ENCODE measurements around the gene MACROH2A2. TPM values are rescaled to one million over a fixed set of nuclear protein-coding genes. Genes with fewer than 3 reads are reported as not detected.

MACROH2A2 gene
- total and polyA plus RNA-seq, 5 donors = 11.5 to 14.7 (median 13.7) TPM

- intact Hi-C loops (cut with DNase I) = no loop called here
- Histone ChIP-seq H3K4me3 (ENCODE audit: low read length) (no peak overlapping the region), H3K27me3 (ENCODE audit: control insufficient read depth, insufficient read depth) (no peaks in the 10 kb centered on the region), H3K4me1 (ENCODE audit: control insufficient read depth, insufficient read depth, low read length) (peaks cover 5% of the 10 kb centered on the region), H3K27ac (ENCODE audit: low read length) (no peak overlapping the region), H3K9me3 (ENCODE audit: control insufficient read depth, low read length) (no peaks in the 10 kb centered on the region)
- DNase-seq = peak in 1 of 3 donors; percentile 39
- ATAC-seq = peak; percentile 4 to 11
- WGBS = 77% methylated on average over 10 of the region's 10 CpGs
Measured at GRCh38 chr10:70130878-70131559, 78.4 kb downstream of the MACROH2A2 start.

GRCh38 chr10:70131560-70131937 lies 78.9 kb downstream of the MACROH2A2 start:
- no peaks in the 10 kb centered on the region for H3K9me3 ChIP-seq (ENCODE audit: control insufficient read depth, low read length)
- peak overlapping the region; percentile 9 for H3K27ac ChIP-seq (ENCODE audit: low read length)

GRCh38 chr10:70132098-70133029 lies 79.7 kb downstream of the MACROH2A2 start, which contains the start of gene AIFM2:
Gene AIFM2 (minus strand): TSS chr10:70132825. CDS start chr10:70124084, 8,741 bp downstream.
- peak; percentile 88 to 92 (median 90) for DNase-seq
- H3K27ac ChIP-seq (ENCODE audit: low read length) = peak within 1 kb of the TSS; percentile 30
- peak within 1 kb of the TSS; percentile 74 for H3K4me3 ChIP-seq (ENCODE audit: low read length)
- H3K4me1 ChIP-seq (ENCODE audit: control insufficient read depth, insufficient read depth, low read length) = peaks cover 5% of the 10 kb centered on the region
- ATAC-seq = peak; percentile 90
- H3K27me3 ChIP-seq (ENCODE audit: control insufficient read depth, insufficient read depth) = no peaks in the 10 kb centered on the region
- no peaks in the 10 kb centered on the region for H3K9me3 ChIP-seq (ENCODE audit: control insufficient read depth, low read length)
- intact Hi-C loops (cut with DNase I) = no loop called here
- WGBS = 5% methylated on average over 80 of the region's 80 CpGs

More at GRCh38 chr10:70131560-70131937, 78.9 kb downstream of the MACROH2A2 start:
- intact Hi-C loops (cut with DNase I) = no loop called here
- Histone ChIP-seq H3K4me1 (ENCODE audit: control insufficient read depth, insufficient read depth, low read length) (peaks cover 5% of the 10 kb centered on the region), H3K27me3 (ENCODE audit: control insufficient read depth, insufficient read depth) (no peaks in the 10 kb centered on the region), H3K4me3 (ENCODE audit: low read length) (peak overlapping the region; percentile 74)
- 98% methylated on average over 4 of the region's 4 CpGs for WGBS
- ATAC-seq = peak in 1 of 2 donors; percentile 11
- DNase-seq = no peak

- DNase-seq = no peak
- peaks cover 5% of the 10 kb centered on the region for H3K4me1 ChIP-seq (ENCODE audit: control insufficient read depth, insufficient read depth, low read length)
- ATAC-seq = no peak
- WGBS = 91% methylated on average over 3 of the region's 3 CpGs
- H3K27ac ChIP-seq (ENCODE audit: low read length) = no peak overlapping the region
- no peaks in the 10 kb centered on the region for H3K27me3 ChIP-seq (ENCODE audit: control insufficient read depth, insufficient read depth)
- H3K4me3 ChIP-seq (ENCODE audit: low read length) = no peak overlapping the region
- H3K9me3 ChIP-seq (ENCODE audit: control insufficient read depth, low read length) = no peaks in the 10 kb centered on the region
- intact Hi-C loops (cut with DNase I) = no loop called here
Measured at GRCh38 chr10:70135046-70135445, 82.4 kb downstream of the MACROH2A2 start.

- H3K27me3 ChIP-seq (ENCODE audit: control insufficient read depth, insufficient read depth) = no peaks in the 10 kb centered on the region
- ATAC-seq = no peak
- intact Hi-C loops (cut with DNase I) = no loop called here
- no peak overlapping the region for H3K4me3 ChIP-seq (ENCODE audit: low read length)
- 90% methylated on average over 7 of the region's 7 CpGs for WGBS
- DNase-seq = no peak
- H3K27ac ChIP-seq (ENCODE audit: low read length) = no peak overlapping the region
- H3K9me3 ChIP-seq (ENCODE audit: control insufficient read depth, low read length) = no peaks in the 10 kb centered on the region
- peaks cover 5% of the 10 kb centered on the region for H3K4me1 ChIP-seq (ENCODE audit: control insufficient read depth, insufficient read depth, low read length)
Measured at GRCh38 chr10:70135684-70136083, 83.0 kb downstream of the MACROH2A2 start.

GRCh38 chr10:70137135-70137534 lies 84.5 kb downstream of the MACROH2A2 start:
- intact Hi-C loops (cut with DNase I) = no loop called here
- Histone ChIP-seq H3K9me3 (ENCODE audit: control insufficient read depth, low read length) (no peaks in the 10 kb centered on the region), H3K27ac (ENCODE audit: low read length) (no peak overlapping the region), H3K4me3 (ENCODE audit: low read length) (no peak overlapping the region), H3K27me3 (ENCODE audit: control insufficient read depth, insufficient read depth) (no peaks in the 10 kb centered on the region), H3K4me1 (ENCODE audit: control insufficient read depth, insufficient read depth, low read length) (no peaks in the 10 kb centered on the region)
- DNase-seq (no peak), ATAC-seq (no peak)
- WGBS = 79% methylated on average over 9 of the region's 9 CpGs

- Histone ChIP-seq H3K27ac (ENCODE audit: low read length) (no peak overlapping the region), H3K27me3 (ENCODE audit: control insufficient read depth, insufficient read depth) (no peaks in the 10 kb centered on the region), H3K4me1 (ENCODE audit: control insufficient read depth, insufficient read depth, low read length) (no peaks in the 10 kb centered on the region), H3K4me3 (ENCODE audit: low read length) (no peak overlapping the region), H3K9me3 (ENCODE audit: control insufficient read depth, low read length) (no peaks in the 10 kb centered on the region)
- intact Hi-C loops (cut with DNase I) = no loop called here
- 93% methylated on average over 14 of the region's 14 CpGs for WGBS
- DNase-seq (no peak), ATAC-seq (no peak)
Measured at GRCh38 chr10:70137927-70138883, 85.6 kb downstream of the MACROH2A2 start.

GRCh38 chr10:70139151-70139996 lies 86.7 kb downstream of the MACROH2A2 start:
- WGBS = 93% methylated on average over 11 of the region's 11 CpGs
- no peak for ATAC-seq
- Histone ChIP-seq H3K4me3 (ENCODE audit: low read length) (no peak overlapping the region), H3K27me3 (ENCODE audit: control insufficient read depth, insufficient read depth) (no peaks in the 10 kb centered on the region), H3K9me3 (ENCODE audit: control insufficient read depth, low read length) (no peaks in the 10 kb centered on the region), H3K27ac (ENCODE audit: low read length) (no peak overlapping the region), H3K4me1 (ENCODE audit: control insufficient read depth, insufficient read depth, low read length) (no peaks in the 10 kb centered on the region)
- DNase-seq = no peak
- intact Hi-C loops (cut with DNase I) = no loop called here

- no peak for ATAC-seq
- intact Hi-C loops (cut with DNase I) = no loop called here
- no peaks in the 10 kb centered on the region for H3K9me3 ChIP-seq (ENCODE audit: control insufficient read depth, low read length)
- no peaks in the 10 kb centered on the region for H3K4me1 ChIP-seq (ENCODE audit: control insufficient read depth, insufficient read depth, low read length)
- WGBS = 87% methylated on average over 6 of the region's 6 CpGs
- peak in 1 of 3 donors; percentile 57 for DNase-seq
- H3K27me3 ChIP-seq (ENCODE audit: control insufficient read depth, insufficient read depth) = no peaks in the 10 kb centered on the region
- H3K4me3 ChIP-seq (ENCODE audit: low read length) = no peak overlapping the region
- no peak overlapping the region for H3K27ac ChIP-seq (ENCODE audit: low read length)
Measured at GRCh38 chr10:70139997-70140250, 87.3 kb downstream of the MACROH2A2 start.

- Histone ChIP-seq H3K27ac (ENCODE audit: low read length) (no peak overlapping the region), H3K4me1 (ENCODE audit: control insufficient read depth, insufficient read depth, low read length) (peaks cover 1% of the 10 kb centered on the region), H3K27me3 (ENCODE audit: control insufficient read depth, insufficient read depth) (no peaks in the 10 kb centered on the region), H3K9me3 (ENCODE audit: control insufficient read depth, low read length) (no peaks in the 10 kb centered on the region), H3K4me3 (ENCODE audit: low read length) (no peak overlapping the region)
- no peak for ATAC-seq
- intact Hi-C loops (cut with DNase I) = no loop called here
- DNase-seq = no peak
- 68% methylated on average over 5 of the region's 5 CpGs for WGBS
Measured at GRCh38 chr10:70140297-70140696, 87.7 kb downstream of the MACROH2A2 start.

All from right cardiac atrium (tissue), 5 donors.